Bronchial epithelial cell (primary cell): Measurements from ENCODE around the gene ACACB. TPM values are rescaled to one million over a fixed set of nuclear protein-coding genes. Genes with fewer than 3 reads are reported as not detected.
A peak's percentile ranks its signal among the peaks of the same experiment; 100 is the strongest.

ENCODE experiments used
- DNase-seq: peaks from one replicate; pipeline ENCODE4 v3.0.0-alpha.2; 2010; ENCODE audit warnings: low read depth
- FAIRE-seq: peaks from 2 replicates; lab custom pipeline; 2011; peaks lifted over from hg19 to GRCh38; lab: Jason Lieb, UNC
- H3K27me3 ChIP-seq: 2 replicates; pipeline ENCODE4 v1.5.1; 2011; ENCODE audit warnings: low read length; ENCODE audit not compliant: control insufficient read depth, insufficient read depth
- H3K36me3 ChIP-seq: 2 replicates; pipeline ENCODE4 v1.5.1; 2011; ENCODE audit warnings: low read length; ENCODE audit not compliant: control insufficient read depth, insufficient read depth
- H3K4me3 ChIP-seq: 2 replicates; pipeline ENCODE4 v1.5.1; 2011; ENCODE audit warnings: mild to moderate bottlenecking, low read depth, low read length, control low read depth
- total RNA-seq: library from RNA; depleted of rRNA; stranded (reverse); fragments of >200 nt; gene quantifications from 2 replicates; pipeline ENCODE4 v1.2.1, GENCODE V29; 2014
- TF ChIP-seq, protein P1 (sequence below): IDR thresholded peaks from 2 replicates; pipeline ENCODE4 v1.5.1; 2011; ENCODE audit warnings: mild to moderate bottlenecking, moderate library complexity, low read length, control low read depth, inconsistent platforms; ENCODE audit not compliant: insufficient read depth, severe bottlenecking

The ACACB gene
- total RNA-seq, 1 donor from 2014 or later, result 0.79 TPM

DNA sequence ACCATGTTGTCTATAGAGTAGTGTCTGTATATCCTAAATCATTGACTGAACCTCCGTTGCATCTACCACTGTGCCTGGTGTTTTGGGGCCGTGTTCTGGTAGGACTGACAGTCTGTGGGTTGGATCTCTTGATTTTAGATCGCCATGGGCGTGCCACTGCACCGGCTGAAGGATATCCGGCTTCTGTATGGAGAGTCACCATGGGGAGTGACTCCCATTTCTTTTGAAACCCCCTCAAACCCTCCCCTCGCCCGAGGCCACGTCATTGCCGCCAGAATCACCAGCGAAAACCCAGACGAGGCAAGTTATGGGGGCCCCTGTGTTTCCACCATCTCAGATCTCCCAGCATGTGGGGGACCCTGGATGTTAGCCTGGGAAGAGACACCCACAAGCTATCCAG lies 69.1 kb downstream of the ACACB start:
- FAIRE-seq (no peak), DNase-seq (no peak)
- TF ChIP-seq, protein P1, sequence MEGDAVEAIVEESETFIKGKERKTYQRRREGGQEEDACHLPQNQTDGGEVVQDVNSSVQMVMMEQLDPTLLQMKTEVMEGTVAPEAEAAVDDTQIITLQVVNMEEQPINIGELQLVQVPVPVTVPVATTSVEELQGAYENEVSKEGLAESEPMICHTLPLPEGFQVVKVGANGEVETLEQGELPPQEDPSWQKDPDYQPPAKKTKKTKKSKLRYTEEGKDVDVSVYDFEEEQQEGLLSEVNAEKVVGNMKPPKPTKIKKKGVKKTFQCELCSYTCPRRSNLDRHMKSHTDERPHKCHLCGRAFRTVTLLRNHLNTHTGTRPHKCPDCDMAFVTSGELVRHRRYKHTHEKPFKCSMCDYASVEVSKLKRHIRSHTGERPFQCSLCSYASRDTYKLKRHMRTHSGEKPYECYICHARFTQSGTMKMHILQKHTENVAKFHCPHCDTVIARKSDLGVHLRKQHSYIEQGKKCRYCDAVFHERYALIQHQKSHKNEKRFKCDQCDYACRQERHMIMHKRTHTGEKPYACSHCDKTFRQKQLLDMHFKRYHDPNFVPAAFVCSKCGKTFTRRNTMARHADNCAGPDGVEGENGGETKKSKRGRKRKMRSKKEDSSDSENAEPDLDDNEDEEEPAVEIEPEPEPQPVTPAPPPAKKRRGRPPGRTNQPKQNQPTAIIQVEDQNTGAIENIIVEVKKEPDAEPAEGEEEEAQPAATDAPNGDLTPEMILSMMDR, result no peak
- Histone ChIP-seq H3K4me3 (no peak overlapping the region), H3K27me3 (no peaks in the 10 kb centered on the region), H3K36me3 (no peaks in the 10 kb centered on the region)

DNA sequence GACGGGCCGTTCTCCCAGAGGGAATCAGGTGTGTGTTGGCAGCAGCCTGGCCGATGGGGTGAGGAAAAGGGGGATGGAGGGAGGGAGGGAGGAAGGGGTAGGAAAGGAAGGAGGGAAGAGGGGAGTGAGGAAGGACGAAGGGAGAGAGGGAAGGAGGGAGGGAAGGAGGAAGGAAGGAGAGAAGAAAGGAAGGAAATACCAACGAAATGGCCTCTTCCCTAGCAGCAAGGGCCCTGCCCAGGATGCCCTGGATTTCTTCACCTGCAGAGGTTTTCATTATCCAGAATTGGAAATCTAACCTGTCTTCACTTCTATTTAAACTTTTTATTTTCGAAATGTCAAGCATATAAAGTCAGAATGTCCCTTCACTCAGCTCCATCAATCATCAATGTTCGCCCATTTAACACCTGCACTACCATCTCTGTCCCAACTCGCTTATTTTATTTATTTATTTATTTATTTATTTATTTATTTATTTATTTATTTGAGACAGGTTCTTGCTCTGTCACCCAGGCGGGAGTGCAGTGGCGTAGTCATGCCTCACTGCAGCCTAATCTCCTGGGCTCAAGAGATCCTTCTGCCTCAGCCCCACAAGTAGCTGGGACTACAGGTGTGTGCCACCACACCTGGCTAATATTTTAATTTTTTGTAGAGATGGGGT lies 70.7 kb downstream of the ACACB start:
- no peaks in the 10 kb centered on the region for H3K27me3 ChIP-seq
- FAIRE-seq (no peak), DNase-seq (no peak)
- no peak overlapping the region for H3K4me3 ChIP-seq
- H3K36me3 ChIP-seq, result no peaks in the 10 kb centered on the region
- TF ChIP-seq, protein P1, result no peak

DNA sequence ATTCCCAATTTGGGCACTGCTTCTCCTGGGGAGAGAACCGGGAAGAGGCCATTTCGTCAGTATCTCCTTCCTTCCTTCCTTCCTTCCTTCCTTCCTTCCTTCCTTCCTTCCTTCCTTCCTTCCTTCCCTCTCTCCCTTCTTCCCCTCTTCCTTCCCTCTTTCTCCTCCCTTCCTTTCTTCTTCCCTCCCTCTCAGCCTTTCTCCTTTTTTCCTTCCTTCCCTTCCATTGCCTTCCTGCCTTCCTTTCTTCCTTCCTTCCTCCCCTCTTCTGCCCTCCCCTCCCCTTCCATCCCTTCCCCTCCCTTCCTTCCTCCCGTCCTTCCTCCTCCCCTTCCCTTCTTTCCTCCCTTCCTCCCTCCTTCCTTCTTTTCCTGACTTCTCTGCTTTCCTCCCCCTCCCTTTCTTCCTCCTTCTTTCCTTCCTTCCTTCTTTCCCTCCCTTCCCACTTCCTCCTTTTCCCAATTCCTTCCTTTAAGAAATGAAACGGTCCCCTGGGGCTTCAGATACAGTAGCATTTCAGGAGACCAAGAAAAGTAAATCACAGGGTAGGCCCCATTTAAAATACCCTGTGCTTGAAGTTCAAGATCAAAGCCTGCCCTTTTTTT lies 71.8 kb downstream of the ACACB start:
- no peak for DNase-seq
- FAIRE-seq, result no peak
- TF ChIP-seq, protein P1, result no peak
- Histone ChIP-seq H3K36me3 (no peaks in the 10 kb centered on the region), H3K27me3 (no peaks in the 10 kb centered on the region), H3K4me3 (no peak overlapping the region)

DNA sequence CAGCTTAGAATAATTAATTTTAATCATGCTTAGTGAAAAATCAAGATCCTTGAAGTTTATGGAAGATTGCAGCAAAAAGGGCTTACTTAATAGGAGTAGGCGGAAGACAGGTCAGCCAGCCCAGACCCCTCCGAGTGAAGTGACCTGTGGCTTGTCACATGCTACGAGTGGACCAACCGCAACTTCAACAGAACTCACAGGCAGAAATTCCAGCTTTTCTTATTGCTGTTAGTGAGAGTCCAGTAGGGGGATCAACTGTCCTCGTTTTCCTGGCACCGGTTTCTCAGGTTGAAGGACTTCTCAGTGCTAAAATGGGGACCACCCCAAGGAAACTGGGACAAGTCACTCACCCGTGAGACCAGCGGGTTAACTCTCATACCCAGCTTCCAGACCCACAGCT lies 72.9 kb downstream of the ACACB start:
- DNase-seq (no peak), FAIRE-seq (no peak)
- H3K36me3 ChIP-seq, result no peaks in the 10 kb centered on the region
- H3K27me3 ChIP-seq, result no peaks in the 10 kb centered on the region
- TF ChIP-seq, protein P1, result no peak
- H3K4me3 ChIP-seq, result no peak overlapping the region

DNA sequence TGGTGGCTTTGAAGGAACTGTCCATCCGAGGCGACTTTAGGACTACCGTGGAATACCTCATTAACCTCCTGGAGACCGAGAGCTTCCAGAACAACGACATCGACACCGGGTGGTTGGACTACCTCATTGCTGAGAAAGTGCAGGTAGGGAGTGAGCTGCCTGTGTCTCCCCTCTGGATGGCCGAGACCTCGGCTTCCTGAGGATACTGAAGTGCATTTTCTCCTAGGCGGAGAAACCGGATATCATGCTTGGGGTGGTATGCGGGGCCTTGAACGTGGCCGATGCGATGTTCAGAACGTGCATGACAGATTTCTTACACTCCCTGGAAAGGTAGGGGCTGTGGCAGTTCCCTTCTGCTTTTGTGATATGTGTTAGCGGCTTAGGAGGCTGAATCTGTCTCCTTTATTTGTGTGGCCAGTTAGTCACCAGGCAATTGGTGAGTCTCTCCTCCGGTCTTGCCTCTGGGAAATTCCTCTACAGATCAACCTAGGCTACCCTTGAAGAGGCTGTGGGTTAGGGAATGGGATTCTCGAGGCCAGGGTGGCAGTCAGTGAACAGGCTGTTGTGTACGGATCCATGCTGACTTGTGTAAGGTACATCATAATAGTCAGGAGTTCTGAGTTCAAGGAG lies 75.3 kb downstream of the ACACB start:
- no peaks in the 10 kb centered on the region for H3K27me3 ChIP-seq
- no peak for FAIRE-seq
- no peak overlapping the region for H3K4me3 ChIP-seq
- no peaks in the 10 kb centered on the region for H3K36me3 ChIP-seq
- DNase-seq, result peak; percentile 59
- TF ChIP-seq, protein P1, result no peak
